GM19372 (cell line): ENCODE data around the gene EIPR1.
"Not testable (repeated sequence)": the region's sequence is repeated elsewhere in the genome, so short reads cannot be mapped to it uniquely, and the experiment has no call there.

Experiments
- ATAC-seq: cut with Tn5 transposase; IDR thresholded peaks from one replicate; pipeline ENCODE4 v1.9.1; 2021; ENCODE audit warnings: mild to moderate bottlenecking, low read depth, moderate library complexity; ENCODE audit not compliant: unreplicated experiment

Gene EIPR1

GRCh38 chr2:3291750-3292149 lies 85.9 kb downstream of the EIPR1 start:
- ATAC-seq = no peak

DNA sequence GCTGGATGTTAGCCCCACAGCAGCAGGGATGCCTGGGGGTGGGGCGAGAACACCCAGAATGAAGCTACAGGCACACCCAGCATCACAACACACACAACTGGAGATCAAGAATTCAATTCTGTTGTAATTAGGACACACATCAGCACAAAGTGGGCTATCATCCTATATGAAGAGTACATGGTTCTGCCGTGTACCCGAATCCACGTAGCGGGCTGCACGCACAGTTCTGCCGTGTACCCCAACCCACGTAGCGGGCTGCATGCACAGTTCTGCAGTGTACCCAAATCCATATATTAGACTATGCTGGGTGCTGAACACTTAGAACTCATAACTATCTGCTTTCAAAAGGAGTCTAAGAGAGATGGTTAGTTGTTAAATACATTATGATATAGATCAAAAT lies 86.5 kb downstream of the EIPR1 start:
- ATAC-seq = no peak

- no peak for ATAC-seq
Measured at GRCh38 chr2:3290655-3291054, 87.0 kb downstream of the EIPR1 start.

DNA sequence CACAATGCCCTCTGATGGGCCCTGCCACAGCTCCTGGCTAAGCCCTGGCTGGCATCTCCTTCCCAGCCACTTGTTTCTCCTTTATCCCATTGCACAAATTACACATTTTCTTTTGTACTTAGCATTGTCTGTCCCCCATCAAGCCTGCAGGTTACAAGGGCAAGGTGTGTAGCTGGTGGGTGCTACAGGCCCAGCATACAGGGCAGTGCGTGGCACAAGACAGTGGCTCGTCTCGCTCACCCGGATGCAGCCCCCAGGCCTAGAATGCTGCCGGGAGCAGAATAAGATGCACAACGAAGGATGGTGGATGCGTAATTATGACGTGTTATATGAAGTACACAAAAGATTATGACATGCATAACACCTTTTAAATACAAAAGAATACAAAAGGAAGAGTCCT lies 87.6 kb downstream of the EIPR1 start:
- no peak for ATAC-seq

DNA sequence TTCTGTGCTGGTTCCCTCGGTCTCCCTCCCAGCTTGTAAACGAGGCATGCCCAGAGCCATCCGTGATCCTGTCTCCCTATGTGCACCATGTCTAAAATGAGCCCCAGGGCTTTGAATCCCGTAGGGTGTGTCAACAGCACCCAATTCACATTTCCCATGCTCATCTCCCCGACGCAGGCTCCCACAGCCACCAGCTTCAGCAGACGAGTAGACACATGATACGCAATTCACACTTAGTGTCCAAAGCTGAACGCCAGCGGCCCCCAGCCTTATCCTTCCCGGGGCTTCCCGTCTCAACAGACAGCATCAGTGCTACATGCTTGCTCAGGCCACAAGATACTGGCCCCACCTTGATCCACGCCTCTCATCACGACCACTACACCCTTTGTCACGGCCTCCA lies 88.1 kb downstream of the EIPR1 start:
- no peak for ATAC-seq

DNA sequence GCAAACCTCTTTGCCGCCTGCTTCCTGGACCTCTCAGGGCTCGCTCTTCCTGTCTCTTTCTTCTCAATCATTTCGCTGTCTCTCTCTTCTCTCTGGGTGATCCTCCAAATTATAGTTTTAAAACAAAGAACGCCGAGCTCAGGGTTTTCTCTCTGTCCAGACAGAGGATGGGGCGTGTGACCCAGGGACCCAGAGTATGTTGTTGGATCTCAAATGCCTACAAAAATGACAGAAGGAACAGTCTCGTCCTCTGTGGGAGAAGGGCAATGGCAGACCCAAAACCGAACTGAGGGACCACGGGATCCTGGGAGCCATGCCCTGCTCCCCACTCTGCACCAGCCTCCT lies 88.5 kb downstream of the EIPR1 start:
- no peak for ATAC-seq

- ATAC-seq = no peak
Measured at GRCh38 chr2:3288470-3289170, 89.0 kb downstream of the EIPR1 start.

GRCh38 chr2:3287896-3288295 lies 89.7 kb downstream of the EIPR1 start:
- no peak for ATAC-seq

DNA sequence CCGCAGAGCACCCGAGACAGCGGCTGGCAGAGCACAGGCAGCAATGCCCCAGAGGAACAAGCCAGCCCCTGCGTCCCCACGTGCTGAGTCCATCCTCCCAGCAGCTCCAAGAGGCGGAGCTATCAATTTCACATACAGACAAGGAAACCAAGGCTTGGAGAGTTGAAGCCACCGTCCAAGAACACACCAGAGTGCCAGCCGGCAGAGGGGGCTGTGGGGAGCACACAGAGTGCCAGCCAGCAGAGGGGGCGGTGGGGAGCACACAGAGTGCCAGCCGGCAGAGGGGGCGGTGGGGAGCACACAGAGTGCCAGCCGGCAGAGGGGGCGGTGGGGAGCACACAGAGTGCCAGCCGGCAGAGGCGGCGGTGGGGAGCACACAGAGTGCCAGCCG lies 91.0 kb downstream of the EIPR1 start:
- ATAC-seq = not testable (repeated sequence)

GRCh38 chr2:3285901-3286645 lies 91.5 kb downstream of the EIPR1 start:
- ATAC-seq = no peak

DNA sequence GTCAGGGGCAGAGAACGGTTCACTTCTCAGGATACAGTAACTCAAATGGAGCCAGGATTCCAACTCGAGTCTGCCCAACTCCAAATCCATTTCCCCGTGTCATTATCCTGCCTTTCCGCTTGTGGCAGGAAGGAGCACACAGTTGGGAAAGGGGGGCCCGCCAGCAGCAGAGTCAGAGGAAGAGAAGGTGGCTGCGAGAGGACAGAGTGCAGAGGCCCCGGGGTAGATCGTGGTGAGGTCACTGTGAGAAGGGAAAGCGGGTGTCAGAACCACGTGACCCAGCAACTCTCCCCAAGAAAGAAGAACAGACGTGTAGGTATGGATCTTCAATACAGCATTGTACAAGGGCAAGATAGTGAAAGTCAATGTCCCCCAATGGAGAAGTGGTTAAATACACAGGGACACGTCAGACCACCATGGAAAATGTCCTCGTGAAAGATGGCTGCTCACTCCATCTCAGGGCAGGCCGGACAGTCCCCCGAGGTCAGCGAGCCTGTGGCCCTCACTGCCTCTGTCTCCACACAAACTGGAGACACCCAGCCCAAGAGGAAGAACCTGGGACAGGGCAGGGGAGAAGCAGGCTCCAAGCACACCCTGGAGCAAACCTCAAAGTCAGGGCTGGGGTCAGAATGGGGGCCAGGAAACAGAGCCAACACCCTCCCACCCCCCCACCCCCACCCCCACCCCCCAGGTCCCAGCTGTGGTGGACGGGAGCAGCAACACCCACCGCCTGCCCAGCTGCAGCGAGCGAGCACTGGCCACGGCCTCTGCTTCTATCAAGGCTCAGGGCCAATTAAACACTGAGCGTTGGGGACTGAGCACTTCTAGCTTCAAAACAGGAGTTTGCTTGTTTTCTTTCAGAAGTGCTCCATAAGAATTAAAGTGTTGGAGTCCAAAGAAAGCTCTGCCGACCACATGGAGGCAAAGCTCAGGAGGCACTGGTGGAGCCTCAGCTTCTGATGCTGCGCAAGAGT lies 92.7 kb downstream of the EIPR1 start:
- no peak for ATAC-seq

GRCh38 chr2:3283876-3284656 lies 93.6 kb downstream of the EIPR1 start:
- ATAC-seq = not testable (repeated sequence)

DNA sequence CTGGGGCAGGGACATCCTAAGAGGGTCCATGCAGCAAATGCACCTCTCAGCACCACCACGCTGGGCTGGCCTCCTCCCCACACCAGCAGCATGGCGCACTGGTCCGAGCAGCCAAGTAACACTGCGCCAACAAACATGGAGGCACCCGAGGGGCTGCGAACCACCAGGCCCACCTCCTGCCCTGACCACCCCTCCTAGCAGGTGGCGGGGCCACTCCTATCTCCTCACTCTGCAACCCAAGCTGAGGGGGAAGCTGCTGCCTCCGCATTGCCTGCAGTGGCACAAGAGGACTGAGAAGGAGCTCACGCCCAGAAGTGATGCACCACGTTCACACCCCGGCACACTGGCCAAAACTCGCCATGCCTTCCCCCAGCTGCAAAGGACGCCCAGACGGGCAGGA lies 94.4 kb downstream of the EIPR1 start:
- ATAC-seq = no peak

- ATAC-seq = no peak
Measured at GRCh38 chr2:3282056-3282998, 95.3 kb downstream of the EIPR1 start.

DNA sequence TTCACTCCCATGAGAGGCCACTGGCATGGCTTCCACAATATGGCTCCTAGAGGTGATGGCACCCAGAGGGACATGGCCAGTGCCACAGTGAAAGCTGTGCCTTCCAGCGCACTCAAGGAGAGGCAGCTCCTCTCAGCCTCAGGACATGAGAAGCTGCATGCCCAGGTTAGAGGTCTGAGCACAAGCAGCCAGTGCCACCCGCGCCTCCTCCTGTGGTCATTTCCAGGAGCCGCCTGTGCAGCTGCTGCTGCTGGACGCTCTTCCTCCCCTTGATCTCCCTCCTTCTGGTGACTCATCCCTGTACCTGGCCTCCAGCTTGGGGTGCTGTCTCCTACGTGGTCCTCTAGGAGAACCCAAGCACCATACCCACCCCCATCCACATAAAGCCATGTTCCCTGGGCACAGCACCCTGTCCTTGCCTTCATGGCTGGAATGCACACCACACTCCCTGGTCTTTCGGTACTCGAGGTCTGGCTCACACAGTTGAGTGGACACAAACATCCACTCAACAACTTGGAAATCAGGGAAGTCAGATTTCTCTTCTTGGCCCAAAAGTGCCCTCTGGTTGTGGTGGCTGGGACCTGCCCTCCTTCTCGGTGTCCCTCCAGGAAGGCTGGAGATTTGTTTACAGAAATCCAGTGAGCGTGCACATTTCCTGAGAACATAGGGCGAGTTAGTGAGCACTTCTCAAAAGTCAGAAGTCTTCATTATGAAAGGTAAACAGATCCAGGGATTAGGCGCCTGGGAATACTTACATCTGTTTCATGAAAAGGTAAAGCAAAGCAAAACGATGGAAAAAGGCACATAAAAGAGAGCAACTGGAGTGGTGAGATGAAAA lies 96.7 kb downstream of the EIPR1 start:
- no peak for ATAC-seq

GRCh38 chr2:3280197-3280596 lies 97.4 kb downstream of the EIPR1 start:
- no peak for ATAC-seq

- no peak for ATAC-seq
Measured at GRCh38 chr2:3279236-3279960, 98.2 kb downstream of the EIPR1 start.
